Measurements from ENCODE around the gene CCDC69.

CCDC69 gene

GRCh38 chr5:151157426-151158286 lies 66.2 kb downstream of the CCDC69 start, which contains the start of gene ANXA6:
ANXA6 (minus strand) TSS chr5:151157779; CDS start chr5:151147901, 9,878 bp downstream.
- DNase-seq = peak; percentile 62

- no peak for DNase-seq
These were observed 67.1 kb downstream of the CCDC69 start for GRCh38 chr5:151156507-151157420.

GRCh38 chr5:151155775-151156506 lies 68.0 kb downstream of the CCDC69 start:
- DNase-seq = no peak

- no peak for DNase-seq
These were observed 68.7 kb downstream of the CCDC69 start for GRCh38 chr5:151154931-151155774.

GRCh38 chr5:151153766-151154272 lies 70.1 kb downstream of the CCDC69 start:
- DNase-seq = no peak

- no peak for DNase-seq
These were observed 70.6 kb downstream of the CCDC69 start for GRCh38 chr5:151153300-151153699.

- no peak for DNase-seq
These were observed 72.1 kb downstream of the CCDC69 start for GRCh38 chr5:151151793-151152192.

- no peak for DNase-seq
These were observed 72.6 kb downstream of the CCDC69 start for GRCh38 chr5:151151263-151151660.

- DNase-seq = no peak
These were observed 73.2 kb downstream of the CCDC69 start for GRCh38 chr5:151150471-151151262.

GRCh38 chr5:151148583-151148982 lies 75.3 kb downstream of the CCDC69 start:
- DNase-seq = no peak

- no peak for DNase-seq
These were observed 76.9 kb downstream of the CCDC69 start for GRCh38 chr5:151147033-151147432.

GRCh38 chr5:151146061-151146460 lies 77.8 kb downstream of the CCDC69 start:
- no peak for DNase-seq

- DNase-seq = no peak
These were observed 79.0 kb downstream of the CCDC69 start for GRCh38 chr5:151144922-151145321.

- no peak for DNase-seq
These were observed 79.6 kb downstream of the CCDC69 start for GRCh38 chr5:151144275-151144674.

- no peak for DNase-seq
These were observed 80.2 kb downstream of the CCDC69 start for GRCh38 chr5:151143645-151144044.

- no peak for DNase-seq
These were observed 81.0 kb downstream of the CCDC69 start for GRCh38 chr5:151142933-151143332.

GRCh38 chr5:151141535-151141934 lies 82.4 kb downstream of the CCDC69 start:
- DNase-seq = no peak

- DNase-seq = no peak
These were observed 83.0 kb downstream of the CCDC69 start for GRCh38 chr5:151140686-151141459.

- DNase-seq = no peak
These were observed 84.2 kb downstream of the CCDC69 start for GRCh38 chr5:151139646-151140045.

- DNase-seq = no peak
These were observed 84.9 kb downstream of the CCDC69 start for GRCh38 chr5:151139015-151139414.

Data from activated gamma-delta T cell (primary cell).